Measurements from ENCODE around the gene PRDM16. TPM values are rescaled to one million over a fixed set of nuclear protein-coding genes. Genes with fewer than 3 reads are reported as not detected.

PRDM16 gene
- total RNA-seq, 1 donor from 2014 or later = 0.43 TPM

- H3K4me3 ChIP-seq (ENCODE audit: insufficient read depth, low read depth, low read length) = no peak overlapping the region
- H3K27me3 ChIP-seq (ENCODE audit: insufficient read depth, low read length) = no peaks in the 10 kb centered on the region
- no peaks in the 10 kb centered on the region for H3K4me1 ChIP-seq (ENCODE audit: insufficient read depth, low read length)
- H3K9ac ChIP-seq (ENCODE audit: low read length) = no peak overlapping the region
- TF ChIP-seq CTCF (IDR thresholded peaks at IDR 0.05; ENCODE audit: insufficient read depth, low read depth, low read length) (no peak), EZH2 (IDR thresholded peaks at IDR 0.05; ENCODE audit: insufficient read depth, low read length) (no peak)
- no peak overlapping the region for H3K4me3 Mint-ChIP-seq (ENCODE audit: unreplicated experiment)
- no peaks in the 10 kb centered on the region for H4K20me1 ChIP-seq (ENCODE audit: insufficient read depth, low read length)
- FAIRE-seq (no peak), DNase-seq (ENCODE audit: low read depth) (no peak)
- H3K27me3 Mint-ChIP-seq (ENCODE audit: low read depth, unreplicated experiment) = peaks cover 29% of the 10 kb centered on the region
- no peaks in the 10 kb centered on the region for H3K79me2 ChIP-seq (ENCODE audit: insufficient read depth, low read length)
- no peaks in the 10 kb centered on the region for H3K36me3 ChIP-seq (ENCODE audit: insufficient read depth, low read length)
- H3K27ac ChIP-seq (ENCODE audit: low read depth, low read length) = no peak overlapping the region
- no peaks in the 10 kb centered on the region for H3K36me3 Mint-ChIP-seq (ENCODE audit: low read depth, unreplicated experiment)
- H3K9me3 ChIP-seq (ENCODE audit: insufficient read depth, low read depth, low read length) = peaks cover 10% of the 10 kb centered on the region
- no peak overlapping the region for H3K4me2 ChIP-seq (ENCODE audit: low read length)
- no peaks in the 10 kb centered on the region for H3K4me1 Mint-ChIP-seq (ENCODE audit: low read depth, unreplicated experiment)
- peaks cover 2% of the 10 kb centered on the region for H3K9me3 Mint-ChIP-seq (ENCODE audit: unreplicated experiment)
- H3K27ac Mint-ChIP-seq (ENCODE audit: unreplicated experiment) = no peak overlapping the region
- H2AFZ ChIP-seq (ENCODE audit: low read depth, low read length) = no peak overlapping the region
These were observed 44.4 kb upstream of the PRDM16 start for GRCh38 chr1:3024588-3024987.

GRCh38 chr1:3026124-3026523, 42.9 kb upstream of the PRDM16 start:
- Histone ChIP-seq H3K9me3 (ENCODE audit: insufficient read depth, low read depth, low read length) (peaks cover 10% of the 10 kb centered on the region), H4K20me1 (ENCODE audit: insufficient read depth, low read length) (no peaks in the 10 kb centered on the region), H3K4me1 (ENCODE audit: insufficient read depth, low read length) (no peaks in the 10 kb centered on the region), H3K4me3 (ENCODE audit: insufficient read depth, low read depth, low read length) (no peak overlapping the region), H3K4me2 (ENCODE audit: low read length) (no peak overlapping the region), H3K36me3 (ENCODE audit: insufficient read depth, low read length) (no peaks in the 10 kb centered on the region), H2AFZ (ENCODE audit: low read depth, low read length) (no peak overlapping the region), H3K79me2 (ENCODE audit: insufficient read depth, low read length) (no peaks in the 10 kb centered on the region), H3K27ac (ENCODE audit: low read depth, low read length) (no peak overlapping the region), H3K27me3 (ENCODE audit: insufficient read depth, low read length) (no peaks in the 10 kb centered on the region), H3K9ac (ENCODE audit: low read length) (no peak overlapping the region)
- Mint-ChIP-seq H3K36me3 (ENCODE audit: low read depth, unreplicated experiment) (no peaks in the 10 kb centered on the region), H3K4me1 (ENCODE audit: low read depth, unreplicated experiment) (no peaks in the 10 kb centered on the region), H3K27ac (ENCODE audit: unreplicated experiment) (no peak overlapping the region), H3K9me3 (ENCODE audit: unreplicated experiment) (peaks cover 2% of the 10 kb centered on the region), H3K4me3 (ENCODE audit: unreplicated experiment) (no peak overlapping the region), H3K27me3 (ENCODE audit: low read depth, unreplicated experiment) (peaks cover 31% of the 10 kb centered on the region)
- no peak for FAIRE-seq
- no peak for TF ChIP-seq CTCF (IDR thresholded peaks at IDR 0.05; ENCODE audit: insufficient read depth, low read depth, low read length)
- no peak for TF ChIP-seq EZH2 (IDR thresholded peaks at IDR 0.05; ENCODE audit: insufficient read depth, low read length)
- DNase-seq (ENCODE audit: low read depth) = no peak

- Histone ChIP-seq H3K27me3 (ENCODE audit: insufficient read depth, low read length) (no peaks in the 10 kb centered on the region), H3K36me3 (ENCODE audit: insufficient read depth, low read length) (no peaks in the 10 kb centered on the region), H3K79me2 (ENCODE audit: insufficient read depth, low read length) (no peaks in the 10 kb centered on the region), H3K9ac (ENCODE audit: low read length) (no peak overlapping the region), H4K20me1 (ENCODE audit: insufficient read depth, low read length) (no peaks in the 10 kb centered on the region), H3K4me1 (ENCODE audit: insufficient read depth, low read length) (no peaks in the 10 kb centered on the region), H3K4me2 (ENCODE audit: low read length) (no peak overlapping the region), H3K9me3 (ENCODE audit: insufficient read depth, low read depth, low read length) (peaks cover 10% of the 10 kb centered on the region), H3K4me3 (ENCODE audit: insufficient read depth, low read depth, low read length) (no peak overlapping the region), H3K27ac (ENCODE audit: low read depth, low read length) (no peak overlapping the region), H2AFZ (ENCODE audit: low read depth, low read length) (no peak overlapping the region)
- Mint-ChIP-seq H3K4me1 (ENCODE audit: low read depth, unreplicated experiment) (no peaks in the 10 kb centered on the region), H3K4me3 (ENCODE audit: unreplicated experiment) (no peak overlapping the region), H3K9me3 (ENCODE audit: unreplicated experiment) (peaks cover 2% of the 10 kb centered on the region), H3K27ac (ENCODE audit: unreplicated experiment) (no peak overlapping the region), H3K36me3 (ENCODE audit: low read depth, unreplicated experiment) (no peaks in the 10 kb centered on the region), H3K27me3 (ENCODE audit: low read depth, unreplicated experiment) (peaks cover 24% of the 10 kb centered on the region)
- FAIRE-seq (no peak), DNase-seq (ENCODE audit: low read depth) (no peak)
- TF ChIP-seq CTCF (IDR thresholded peaks at IDR 0.05; ENCODE audit: insufficient read depth, low read depth, low read length) (no peak), EZH2 (IDR thresholded peaks at IDR 0.05; ENCODE audit: insufficient read depth, low read length) (no peak)
These were observed 42.2 kb upstream of the PRDM16 start for GRCh38 chr1:3026581-3027391.

Data from astrocyte (in vitro differentiated cells and primary cell).